ENCODE measurements around the gene TTLL11.
A peak's percentile ranks its signal among the peaks of the same experiment; 100 is the strongest.
"Not testable (repeated sequence)": the region's sequence is repeated elsewhere in the genome, so short reads cannot be mapped to it uniquely, and the experiment has no call there.

The TTLL11 gene

DNA sequence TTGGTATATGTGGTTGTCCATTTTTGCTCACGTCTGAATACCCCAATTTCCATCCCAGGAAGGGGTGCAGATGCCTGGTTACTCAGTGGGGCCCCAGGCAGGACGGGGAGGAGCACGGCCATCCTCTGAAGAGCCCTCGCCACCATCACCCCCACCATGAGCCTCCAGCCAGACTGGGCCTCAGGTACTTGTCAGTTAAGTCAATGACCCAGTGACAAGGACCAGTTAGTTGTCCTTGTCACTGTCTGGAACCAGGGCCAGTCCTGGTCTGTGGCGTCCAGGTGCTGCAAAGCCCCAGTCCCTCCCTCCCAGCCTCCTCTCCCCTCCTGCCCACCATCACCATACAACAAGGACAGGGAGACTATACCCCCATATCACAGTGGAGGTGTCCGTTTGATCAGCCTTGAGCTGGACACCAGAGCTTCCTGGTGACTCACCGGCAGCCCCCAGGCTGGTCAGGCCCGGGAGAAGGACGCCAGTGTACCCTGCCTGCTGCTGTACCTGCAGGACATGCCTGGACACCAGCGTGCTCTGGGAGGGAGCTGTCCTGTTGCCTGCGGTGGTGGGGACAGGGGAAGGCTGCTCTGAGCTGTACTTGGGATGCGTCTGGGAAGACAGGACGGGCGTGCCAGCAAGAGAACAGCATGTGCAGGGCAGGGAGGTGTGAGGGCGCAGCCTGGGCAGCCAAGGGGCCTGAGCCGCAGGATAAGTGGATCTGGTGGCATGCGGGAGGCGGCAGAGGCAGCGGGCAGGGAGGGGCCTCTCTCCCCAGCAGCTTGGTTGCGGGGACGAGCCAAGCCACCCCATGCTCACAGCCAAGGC lies 32.6 kb upstream of the TTLL11 start:
- DNase-seq = no peak

DNA sequence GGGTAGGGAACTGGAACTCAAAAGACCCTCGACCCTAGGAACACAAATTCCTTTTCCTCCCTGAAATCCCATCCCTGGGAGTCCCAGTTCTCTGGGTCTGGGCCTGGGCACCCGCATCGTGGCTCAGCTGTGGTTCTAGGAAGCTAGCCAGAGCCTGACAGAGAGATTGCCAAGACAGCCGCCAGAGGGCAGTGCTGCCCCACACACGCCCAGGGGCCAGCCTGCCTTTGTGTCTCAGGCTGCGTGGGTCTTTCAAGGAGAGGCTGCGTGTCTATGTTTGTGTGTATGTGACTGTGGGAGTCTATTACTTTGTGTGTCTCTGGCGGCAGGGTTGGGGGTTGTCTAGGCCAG lies 32.0 kb upstream of the TTLL11 start:
- DNase-seq = peak; percentile 75 to 77

DNA sequence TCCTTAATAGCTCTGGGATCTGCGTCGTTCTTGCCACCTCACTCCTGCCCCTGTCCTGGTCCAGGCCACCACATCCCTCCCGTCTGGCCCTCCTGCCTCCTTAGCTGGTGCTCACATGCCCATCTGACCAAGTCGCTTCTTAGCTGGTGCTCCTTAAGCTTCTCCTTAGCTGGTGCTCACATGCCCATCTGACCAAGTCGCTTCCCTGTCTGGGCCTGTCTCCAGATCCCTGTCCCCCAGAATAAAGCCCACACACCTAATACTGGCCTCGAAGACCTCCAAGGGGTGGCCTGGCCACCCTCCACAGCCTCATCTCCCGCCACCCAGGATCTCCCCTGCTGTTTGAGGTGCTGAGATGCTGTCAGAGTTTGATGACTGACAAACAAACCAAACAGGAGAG lies 31.4 kb upstream of the TTLL11 start:
- no peak for DNase-seq

DNA sequence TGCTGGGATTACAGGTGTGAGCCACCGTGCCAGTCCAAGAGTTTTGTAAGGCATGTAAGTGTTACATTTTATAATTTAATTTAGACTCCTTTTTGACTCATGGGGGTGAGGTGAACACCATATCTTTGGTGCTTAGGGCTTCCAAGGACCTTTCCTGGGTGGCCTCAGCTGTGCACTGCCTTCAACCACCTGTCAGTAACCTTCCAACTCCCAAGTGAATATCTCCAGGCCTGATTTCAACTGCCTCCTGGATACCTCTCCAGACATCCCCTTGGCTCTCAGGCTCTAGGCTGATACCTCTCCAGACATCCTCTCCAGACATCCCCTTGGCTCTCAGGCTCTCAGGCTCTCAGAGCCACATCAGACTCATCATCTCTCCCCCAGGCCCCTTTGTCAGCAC lies 30.9 kb upstream of the TTLL11 start:
- no peak for DNase-seq

DNA sequence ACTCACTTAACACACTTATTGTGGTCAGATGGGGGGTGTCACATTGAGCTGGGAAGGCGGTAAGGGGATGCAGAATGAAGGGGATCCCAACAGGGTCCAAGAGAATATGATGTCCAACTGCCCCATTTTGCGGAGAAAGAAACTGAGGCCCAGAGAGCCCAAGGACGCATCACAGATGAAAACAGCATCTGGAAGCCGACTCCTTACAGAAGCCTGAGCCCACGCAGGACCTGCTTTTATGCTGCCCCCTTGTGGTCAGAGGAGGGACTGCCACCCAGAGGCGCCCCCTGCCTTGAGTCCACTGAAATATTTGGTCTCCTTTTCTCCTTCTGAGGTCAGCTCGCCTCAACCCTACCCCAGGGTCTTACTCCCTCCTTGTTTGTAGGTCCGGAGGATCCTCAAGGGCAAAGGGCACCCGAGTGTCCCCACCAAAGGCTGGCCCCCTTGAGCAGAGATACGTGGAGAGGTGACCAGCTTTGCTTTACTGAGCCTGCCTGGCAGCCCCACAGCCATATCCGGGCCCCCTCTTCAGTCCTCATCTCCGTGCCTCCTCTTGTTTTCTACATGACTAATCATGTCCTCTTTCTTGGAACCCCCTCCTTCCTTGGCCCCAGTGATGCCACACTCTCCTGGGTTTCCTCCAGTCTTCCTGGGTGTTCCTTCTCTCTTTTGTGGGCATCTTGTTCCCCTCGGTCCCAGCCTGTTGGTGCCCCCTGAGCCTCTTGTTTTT lies 30.0 kb upstream of the TTLL11 start:
- peak; percentile 53 to 65 for DNase-seq

DNA sequence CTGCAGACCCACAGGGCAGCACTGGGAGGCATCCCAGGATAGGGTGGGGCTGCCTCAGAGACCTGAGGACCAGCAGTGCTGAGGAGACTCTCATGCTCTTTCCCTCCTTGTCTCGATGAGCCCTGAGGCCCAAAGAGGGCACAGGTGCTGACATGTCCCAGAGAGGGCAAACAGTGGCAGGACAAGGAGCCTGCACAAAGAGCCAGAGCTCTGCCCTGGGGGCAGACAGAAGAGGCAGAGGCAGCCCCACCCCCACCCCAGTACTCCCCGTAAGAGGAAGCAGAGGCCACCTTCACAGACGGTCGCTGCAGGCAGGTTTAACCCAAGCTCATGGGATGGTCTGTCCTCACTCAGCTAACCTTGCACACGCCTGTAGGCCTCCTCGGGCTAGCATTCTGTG lies 29.4 kb upstream of the TTLL11 start:
- DNase-seq = no peak

DNA sequence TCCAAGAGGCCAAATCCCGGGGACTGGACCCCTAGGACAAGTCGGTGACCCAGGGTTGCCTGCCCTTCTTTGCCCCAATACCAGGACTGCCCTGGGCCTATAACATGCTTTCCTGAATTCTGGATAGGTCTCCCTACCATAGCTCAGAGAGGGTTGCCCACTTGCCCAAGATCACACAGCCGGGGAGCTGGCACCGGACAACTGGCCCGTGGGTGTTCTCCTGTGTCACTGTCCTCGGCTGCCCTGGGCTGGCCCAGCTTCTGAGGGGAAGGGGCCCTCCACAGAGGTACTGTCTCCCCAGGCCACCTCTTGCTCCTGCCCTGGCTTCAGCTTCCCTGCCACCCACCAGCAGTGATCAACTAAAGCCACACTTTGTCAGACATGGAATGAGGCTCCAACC lies 28.8 kb upstream of the TTLL11 start:
- no peak for DNase-seq

DNA sequence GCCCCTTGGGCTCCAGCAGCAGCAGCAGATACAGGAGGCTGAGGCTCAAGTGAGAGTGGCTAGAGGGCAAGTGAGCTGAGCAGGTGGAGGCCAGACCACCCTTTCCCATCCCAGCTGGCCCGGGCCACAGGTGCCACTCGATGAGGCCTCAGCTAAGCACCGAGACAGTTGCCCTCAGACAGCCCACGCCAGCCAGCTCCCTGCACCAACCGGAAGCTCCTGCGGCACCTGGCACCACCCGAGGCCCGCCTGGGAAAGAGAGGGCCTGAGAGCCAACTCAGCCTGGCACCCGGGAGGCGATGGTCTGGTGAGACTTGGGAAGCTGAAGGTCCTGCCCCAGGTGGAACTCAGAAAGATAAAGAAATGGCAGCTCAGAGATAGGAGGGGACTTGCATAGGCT lies 28.3 kb upstream of the TTLL11 start:
- no peak for DNase-seq

DNA sequence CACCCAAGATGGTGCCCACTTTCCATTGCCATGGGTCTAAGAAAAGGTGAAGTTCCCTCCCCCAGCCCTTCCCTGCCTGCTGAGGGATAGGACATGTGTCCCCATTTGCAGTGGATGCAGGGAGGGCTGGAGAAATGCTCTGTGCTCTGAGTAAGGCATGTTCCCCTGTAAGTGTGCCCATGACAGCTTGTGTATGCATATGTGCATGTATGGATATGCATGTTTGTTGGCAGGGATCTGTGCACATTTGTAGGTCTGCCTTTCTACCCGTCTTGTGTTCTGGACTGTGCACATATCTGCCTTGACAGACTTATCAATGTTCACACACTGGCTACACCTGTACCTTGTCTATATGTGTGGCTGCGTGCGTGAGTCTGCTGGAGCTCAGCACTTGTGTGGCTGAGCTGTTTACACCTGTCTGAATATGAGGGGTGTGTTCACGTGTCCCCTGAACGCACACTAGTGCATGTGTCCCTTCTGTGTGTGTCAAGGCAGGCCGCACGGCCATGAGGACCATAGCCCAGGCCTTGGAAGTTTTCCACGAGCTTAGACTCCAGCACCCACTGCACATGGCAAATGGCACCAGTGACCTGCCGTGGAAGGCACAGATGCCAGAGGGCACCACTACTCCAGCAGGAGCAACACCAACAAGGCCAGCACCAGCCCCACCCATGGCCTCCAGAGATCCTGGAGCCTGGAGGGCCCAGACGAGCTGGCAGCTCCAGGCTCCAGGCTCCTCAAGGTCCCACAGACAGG lies 27.4 kb upstream of the TTLL11 start:
- DNase-seq = no peak

DNA sequence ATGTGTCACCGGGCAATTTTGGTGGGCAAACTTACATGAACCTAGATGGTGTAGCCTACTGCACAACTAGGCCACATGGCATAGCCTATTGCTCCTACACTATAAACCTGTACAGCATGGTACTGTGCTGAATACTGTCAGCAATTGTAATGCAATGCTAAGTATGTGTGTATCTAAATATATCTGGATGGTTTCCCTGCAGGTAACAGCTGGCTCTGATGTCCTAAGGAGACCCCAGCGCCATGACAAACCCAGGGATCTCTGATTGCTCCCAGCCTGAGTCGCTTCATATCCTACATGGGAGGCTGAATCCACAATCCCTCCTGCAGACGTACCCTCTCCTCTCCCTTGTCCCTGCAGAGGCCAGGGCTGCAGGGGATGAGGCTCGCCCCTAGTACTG lies 26.6 kb upstream of the TTLL11 start:
- no peak for DNase-seq

DNA sequence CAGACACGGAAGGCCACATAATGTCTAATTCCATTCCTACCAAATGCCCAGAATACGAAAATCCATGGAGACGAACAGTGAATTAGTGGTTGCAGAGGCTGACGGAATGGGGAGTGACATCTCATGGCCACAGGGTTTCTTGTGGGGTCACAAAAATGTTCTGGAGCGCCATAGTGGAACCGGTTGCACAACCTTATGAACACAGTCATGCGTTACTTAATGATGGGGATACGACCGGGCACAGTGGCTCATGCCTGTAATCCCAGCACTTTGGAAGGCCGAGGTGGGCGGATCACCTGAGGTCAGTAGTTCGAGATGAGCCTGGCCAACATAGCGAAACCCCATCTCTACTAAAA lies 26.0 kb upstream of the TTLL11 start:
- no peak for DNase-seq

DNA sequence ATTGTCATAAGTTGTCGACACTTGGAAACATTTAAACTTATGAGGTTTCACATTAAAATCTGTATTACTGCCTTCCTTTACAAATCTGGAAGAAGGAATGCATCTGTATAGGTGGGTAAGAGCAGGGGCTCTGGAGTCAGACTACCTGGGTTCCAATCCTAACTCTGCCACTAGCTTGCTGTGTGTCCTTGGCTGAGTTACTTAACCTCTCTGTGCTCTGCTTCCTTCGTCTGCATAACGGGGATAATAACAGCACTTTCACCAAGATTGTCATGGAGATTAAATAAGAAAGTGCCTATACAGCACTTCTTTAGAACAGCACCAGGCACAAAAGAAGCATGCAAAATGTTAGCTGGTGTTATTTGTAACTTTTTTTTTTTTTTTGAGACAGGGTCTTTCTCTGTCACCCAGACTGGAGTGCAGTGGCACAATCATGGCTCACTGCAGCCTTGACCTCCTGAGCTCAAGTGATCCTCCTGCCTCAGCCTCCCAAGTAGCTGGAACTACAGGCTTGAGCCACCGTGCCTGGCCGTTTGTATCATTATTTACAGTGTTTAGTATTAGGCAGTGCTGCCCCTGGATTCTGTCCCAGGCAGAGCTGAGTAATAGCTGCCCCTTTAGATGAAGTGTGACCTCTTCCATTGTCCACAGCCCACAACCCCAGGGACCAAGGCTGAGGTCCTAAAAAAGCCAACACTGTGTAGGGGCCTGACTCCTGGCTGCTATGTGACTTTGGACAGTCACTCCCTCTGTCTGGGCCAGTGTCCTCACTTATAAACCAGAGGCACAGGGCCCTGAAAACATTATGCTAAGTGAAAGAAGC lies 25.4 kb upstream of the TTLL11 start:
- no peak for DNase-seq

DNA sequence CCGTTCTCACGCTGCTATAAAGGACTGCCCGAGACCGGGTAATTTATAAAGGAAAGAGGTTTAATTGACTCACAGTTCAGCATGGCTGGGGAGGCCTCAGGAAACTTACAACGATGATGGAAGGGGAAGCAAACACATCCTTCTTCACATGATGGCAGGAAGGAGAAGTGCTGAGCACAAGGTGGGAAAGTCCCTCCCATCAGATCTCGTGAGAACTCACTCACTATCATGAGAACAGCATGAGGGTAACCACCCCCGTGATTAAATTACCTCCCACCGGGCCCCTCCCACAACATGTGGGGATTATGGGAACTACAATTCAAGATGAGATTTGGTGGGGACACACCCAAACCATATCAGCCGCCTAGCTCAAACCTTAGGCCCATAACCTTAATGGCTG lies 24.1 kb upstream of the TTLL11 start:
- DNase-seq = not testable (repeated sequence)

DNA sequence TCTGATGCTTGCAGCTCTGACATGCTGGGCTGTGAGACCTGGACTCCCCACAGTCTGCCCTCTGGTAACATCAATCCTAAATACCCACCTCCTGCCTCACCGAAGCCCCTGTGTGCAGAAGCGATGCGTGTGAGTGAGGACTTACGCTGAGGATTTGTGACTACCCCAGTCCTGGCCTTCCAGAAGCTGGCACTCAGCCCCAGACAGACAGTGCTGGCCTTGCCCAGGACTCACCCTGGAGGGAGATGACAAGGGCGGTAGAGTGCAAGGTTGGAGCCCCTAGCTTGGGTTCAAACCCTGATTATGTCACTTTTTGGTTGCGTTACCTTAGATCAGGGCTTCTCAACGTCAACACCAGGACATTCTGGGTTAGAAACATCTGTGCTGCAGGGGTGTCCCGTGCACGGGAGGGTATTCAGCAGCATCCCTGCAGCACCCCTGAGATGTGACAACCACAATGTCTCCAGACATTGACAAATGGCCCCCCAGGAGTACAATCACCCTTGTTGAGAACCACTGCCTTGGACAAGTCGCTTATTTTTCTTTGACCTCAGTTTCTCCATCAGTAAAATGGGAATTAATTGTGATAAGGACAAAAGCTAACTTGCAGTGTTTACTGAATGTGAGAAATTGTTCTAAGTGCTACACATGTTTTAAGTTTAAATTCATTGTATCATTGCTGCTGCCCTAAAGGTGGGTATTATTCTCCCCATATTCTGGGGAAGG lies 23.5 kb upstream of the TTLL11 start:
- DNase-seq = no peak

DNA sequence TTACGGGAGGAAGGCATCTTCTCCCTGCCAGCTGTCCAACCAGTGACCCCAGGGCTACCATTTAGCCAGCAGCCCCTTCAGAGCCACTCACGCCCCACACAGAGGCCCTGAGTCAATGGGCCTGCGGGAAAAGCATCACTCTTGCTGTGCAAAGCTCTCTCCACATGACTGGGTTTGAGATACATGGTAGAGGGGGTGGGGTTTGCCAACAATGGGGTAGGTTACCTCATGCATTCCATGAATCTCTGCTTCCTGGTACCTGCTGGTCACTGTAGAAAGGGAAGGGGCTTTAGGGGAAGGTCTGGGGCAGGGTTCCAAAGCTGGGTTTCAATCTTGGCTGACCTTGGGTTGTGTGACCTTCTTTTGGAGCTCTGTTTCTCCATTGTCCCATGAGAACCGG lies 22.9 kb upstream of the TTLL11 start:
- DNase-seq = no peak

DNA sequence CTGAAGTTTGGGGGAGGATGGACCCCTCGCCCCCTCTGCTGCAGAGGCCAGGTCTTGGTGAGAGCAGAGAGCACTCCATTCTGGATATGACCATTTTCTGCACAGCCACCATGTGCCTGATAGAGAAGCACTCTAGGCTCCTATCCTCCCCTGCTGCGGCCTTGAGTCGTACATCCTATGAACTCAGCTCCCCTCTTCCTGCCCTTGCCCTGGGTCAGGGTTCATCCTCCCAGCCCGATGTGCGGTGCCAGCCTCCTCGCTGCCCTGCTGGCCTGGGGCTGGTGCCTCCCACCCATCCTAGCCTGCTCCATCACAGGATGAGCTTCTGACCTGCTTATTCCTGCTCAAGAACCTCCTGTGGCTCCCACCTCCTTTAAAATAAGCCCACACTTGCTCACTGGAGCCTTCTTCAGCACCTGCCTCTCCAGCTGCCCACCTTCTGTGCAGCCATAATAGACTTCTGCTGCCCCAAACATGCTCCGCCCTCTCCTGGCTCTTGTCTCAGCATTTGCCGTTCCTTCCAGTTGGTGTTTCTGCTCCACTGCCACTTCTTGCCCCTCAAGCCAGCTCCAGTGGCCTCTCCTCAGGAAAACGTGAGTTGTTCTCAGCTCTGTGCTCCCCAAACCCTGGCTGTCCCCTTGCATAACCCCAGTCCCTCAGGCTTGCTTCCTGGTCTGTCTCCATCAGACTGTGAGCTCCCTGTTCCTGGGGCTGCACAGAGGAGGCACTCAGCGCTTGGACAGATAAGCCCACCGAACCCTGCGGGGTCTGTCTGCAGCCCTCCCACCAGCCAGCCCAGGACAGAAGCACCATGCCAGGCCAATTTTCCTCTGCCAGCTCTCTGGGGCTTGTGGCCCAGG lies 22.3 kb upstream of the TTLL11 start:
- DNase-seq = no peak

DNA sequence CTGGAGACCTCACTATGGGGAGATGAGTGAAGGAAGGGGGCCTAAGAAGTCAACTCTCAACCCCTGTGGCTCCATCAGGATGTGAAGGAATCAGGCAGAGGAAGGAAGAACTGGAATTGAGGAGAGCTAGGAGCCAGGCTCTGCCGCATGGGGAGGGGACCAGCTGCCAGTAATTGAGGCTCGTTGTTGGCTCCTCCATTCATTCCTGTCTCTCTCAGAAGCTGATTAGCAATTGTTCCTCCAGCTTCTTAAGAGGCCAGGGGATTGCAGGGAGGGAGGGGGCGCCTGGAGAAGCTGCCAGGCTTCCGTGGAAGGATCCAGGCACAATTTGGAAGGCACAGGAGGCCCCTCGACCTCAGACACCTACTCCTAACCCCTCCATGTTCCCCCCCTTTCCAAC lies 20.5 kb upstream of the TTLL11 start:
- DNase-seq = no peak

DNA sequence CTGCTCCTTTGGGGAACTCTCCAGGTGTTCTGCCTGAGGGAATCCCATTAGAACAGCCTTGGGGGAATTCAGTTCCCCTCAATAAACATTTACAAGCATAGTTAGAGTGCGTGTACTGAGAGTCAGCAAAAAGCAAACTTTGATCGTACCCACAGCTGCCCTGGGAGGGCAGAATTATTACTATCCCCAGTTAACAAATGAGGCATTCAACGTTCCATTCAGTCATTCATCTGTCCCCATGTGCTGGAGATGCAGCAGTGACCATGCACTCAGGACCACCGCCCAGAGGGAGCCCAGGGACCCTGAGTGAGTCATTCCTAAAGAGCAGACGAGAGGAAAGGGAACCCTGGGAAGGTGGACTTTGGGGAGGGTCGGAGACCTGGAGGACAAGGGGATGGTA lies 19.1 kb upstream of the TTLL11 start:
- no peak for DNase-seq

DNA sequence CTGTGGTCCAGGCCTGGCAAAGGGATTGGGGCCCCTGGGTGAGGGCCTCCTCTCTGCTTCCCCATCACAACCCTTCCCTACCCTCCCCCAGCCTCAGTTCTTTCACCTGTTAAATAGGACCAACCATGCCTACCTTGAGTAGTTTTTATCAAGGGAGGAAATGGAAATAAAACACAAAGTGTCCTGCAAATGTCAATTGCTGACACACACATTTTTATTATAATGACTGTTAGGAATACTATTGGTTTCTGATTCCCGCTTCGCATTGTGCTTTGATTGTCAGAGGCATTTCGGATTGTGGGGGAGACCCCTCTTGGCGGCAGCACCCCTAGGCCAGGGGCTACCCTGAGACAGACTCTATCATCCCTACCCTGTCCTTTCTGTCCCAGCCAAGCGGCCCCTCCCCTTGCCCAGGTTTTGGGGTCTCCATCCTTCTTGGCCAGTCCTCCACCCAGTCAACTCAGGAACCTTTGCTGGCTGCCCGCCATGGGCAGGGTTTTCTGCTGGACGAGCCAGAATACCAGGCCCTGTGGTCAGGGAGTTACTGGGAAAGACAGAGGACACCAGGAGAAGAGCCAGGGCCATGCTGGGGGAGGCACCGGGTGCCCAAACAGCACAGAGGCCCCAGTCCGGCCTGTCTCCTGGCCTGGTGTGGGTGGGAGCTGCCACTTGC lies 18.4 kb upstream of the TTLL11 start:
- no peak for DNase-seq

DNA sequence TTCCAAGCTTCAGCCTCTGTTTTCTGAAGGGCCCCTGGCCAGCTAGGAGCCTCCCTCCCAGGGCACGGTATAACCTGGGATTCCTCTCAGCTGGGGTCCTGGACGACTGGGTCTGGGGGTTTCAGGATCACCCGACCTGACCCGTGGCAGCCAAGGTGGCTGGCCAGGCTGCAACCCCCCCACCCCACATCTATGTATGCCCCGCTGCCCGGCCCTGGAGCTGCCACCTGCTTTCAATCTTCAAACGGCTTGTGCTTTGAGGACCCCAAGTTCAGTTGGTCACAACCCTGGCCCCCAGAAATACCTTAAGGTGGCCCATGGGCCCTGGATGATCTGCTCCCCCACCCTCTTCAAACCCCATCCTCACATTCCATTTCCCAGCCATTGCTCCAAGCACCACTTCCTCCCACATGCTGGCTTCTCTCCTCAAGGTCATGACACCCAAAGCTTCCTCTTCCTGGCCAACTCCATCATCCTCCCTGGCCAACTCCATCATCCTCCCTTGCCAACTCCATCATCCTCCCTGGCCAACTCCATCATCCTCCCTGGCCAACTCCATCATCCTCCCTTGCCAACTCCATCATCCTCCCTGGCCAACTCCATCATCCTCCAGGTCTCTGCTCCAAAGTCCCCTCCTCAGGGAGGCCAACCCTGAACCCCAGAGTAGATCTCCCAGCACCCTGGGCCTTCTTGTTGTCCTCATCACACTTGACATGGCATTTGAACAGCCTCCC lies 17.2 kb upstream of the TTLL11 start:
- DNase-seq = no peak

All from CD4-positive, alpha-beta T cell treated with Interleukin-4 for 1 hour (primary cell).